Stomach (tissue), 9 donors: ENCODE data around the gene PSD4. TPM values are rescaled to one million over a fixed set of nuclear protein-coding genes. Genes with fewer than 3 reads are reported as not detected.

Source experiments
- DNase-seq, 2 donors: peaks; one replicate each; pipeline versions ENCODE4 v3.0.0 to v3.0.0-alpha.2; 2013 to 2019
- H3K27ac ChIP-seq, 5 donors: fragments of 200-600 bp in 4 of 5; sonication (generic) in 4 of 5; one replicate each; pipeline ENCODE4 v1.5.1; 2013 to 2019; ENCODE audit warnings: mild to moderate bottlenecking in 1 of 5, moderate library complexity in 1 of 5
- H3K27me3 ChIP-seq, 3 donors: fragments of 200-600 bp; sonication (generic); one replicate each; pipeline ENCODE4 v1.5.1; 2017 to 2019; ENCODE audit warnings: mixed run types in 1 of 3
- H3K36me3 ChIP-seq, 4 donors: fragments of 200-600 bp; sonication (generic); 1 replicate in 3 of 4; 2 replicates in 1 of 4; pipeline ENCODE4 v1.5.1; 2016 to 2019
- H3K4me1 ChIP-seq, 4 donors: fragments of 200-600 bp; sonication (generic); one replicate each; pipeline ENCODE4 v1.5.1; 2016 to 2019
- H3K4me3 ChIP-seq, 4 donors: fragments of 200-600 bp; sonication (generic) in 3 of 4; one replicate each; pipeline ENCODE4 v1.5.1; 2016 to 2019; ENCODE audit warnings: mild to moderate bottlenecking in 1 of 4
- H3K9me3 ChIP-seq, 4 donors: fragments of 200-600 bp; sonication (generic); one replicate each; pipeline ENCODE4 v1.5.1; 2016 to 2019
- CTCF ChIP-seq, 7 experiments: fragments of 450-650 bp in 4 of 7; fragments of 200-600 bp in 3 of 7; sonication (generic) in 3 of 7; IDR thresholded peaks; one replicate each; pipeline ENCODE4 v1.5.1; 2016 to 2019; ENCODE audit warnings: antibody characterized with exemption in 7 of 7, control low read depth in 2 of 7, mild to moderate bottlenecking in 1 of 7
- EP300 ChIP-seq: sonication (generic); formaldehyde crosslinking; IDR thresholded peaks from one replicate; pipeline ENCODE4 v1.6.1; 2017; ENCODE audit warnings: antibody characterized with exemption
- POLR2A ChIP-seq, 4 donors: fragments of 450-650 bp; IDR thresholded peaks; one replicate each; pipeline ENCODE4 v1.6.1; 2016; ENCODE audit warnings: antibody characterized with exemption in 4 of 4, control low read depth in 2 of 4, mild to moderate bottlenecking in 1 of 4, moderate library complexity in 1 of 4
- POLR2AphosphoS5 ChIP-seq, 3 donors: sonication (generic); formaldehyde crosslinking; IDR thresholded peaks; one replicate each; pipeline ENCODE4 v1.6.1; 2016; ENCODE audit warnings: antibody characterized with exemption in 3 of 3
- WGBS, 5 donors: extraction: QIAGEN DNeasy Blood & Tissue Kit in 3 of 5; methylation state at CpG; one replicate each; pipeline versions ENCODE4 v1.1.5 to v1.1.7; 2013 to 2018; 5-methylcytosine and 5-hydroxymethylcytosine counted together
- intact Hi-C: fragments of 100-400 bp; cut with DNase I; formaldehyde crosslinking; loops from one replicate; pipeline ENCODE4 v1.15.1; 2023; ENCODE audit warnings: low total_unique reads
- polyA plus RNA-seq, 3 donors: library from polyadenylated mRNA; stranded (reverse); fragments of 200-250 nt; gene quantifications; one replicate each; pipeline ENCODE4 v1.2.3, GENCODE V29; 2013
- total RNA-seq, 5 donors: library from RNA; depleted of rRNA; stranded (reverse); fragments of >200 nt; gene quantifications; one replicate each; pipeline versions ENCODE4 v1.1.0 to v1.2.3, GENCODE V29; 2014 to 2016
- donor health status: healthy with polysubstance abuse.
- donor health status: Bipolar disorder and iron deficiency.
- donor health status: healthy.

Gene PSD4
- total and polyA plus RNA-seq, 8 donors, result 19.9 to 146 (median 36.4) TPM

GRCh38 chr2:113183264-113183663 is 9.5 kb downstream of the PSD4 start:
- no peaks in the 10 kb centered on the region for H3K27me3 ChIP-seq
- 85 to 96% (median 94%) methylated on average over 8 of the region's 8 CpGs for WGBS, 5 donors

DNA sequence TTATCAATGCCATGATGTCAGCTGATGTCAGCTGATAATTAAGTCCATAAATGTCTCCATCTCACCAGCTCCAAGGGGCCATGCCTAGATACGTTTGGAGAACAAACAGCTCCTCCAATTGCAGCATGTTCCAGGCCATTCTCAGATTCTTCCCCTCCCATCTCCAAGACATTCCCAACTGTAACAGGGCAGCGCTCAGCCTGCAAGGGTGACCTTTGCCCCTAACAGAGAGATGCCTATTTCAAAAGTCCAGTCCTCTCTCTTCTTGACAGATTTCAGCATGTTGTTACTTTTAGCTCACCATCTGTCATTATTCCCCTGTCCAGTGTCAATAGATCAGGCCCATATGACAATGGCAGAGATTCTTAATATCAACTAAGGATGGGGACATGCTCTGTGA is 9.9 kb downstream of the PSD4 start:
- TF ChIP-seq POLR2A (IDR thresholded peaks at IDR 0.05) (no peak), EP300 (no peak), CTCF (IDR thresholded peaks at IDR 0.05) (no peak), POLR2AphosphoS5 (IDR thresholded peaks at IDR 0.05) (no peak)
- Histone ChIP-seq H3K9me3 (no peaks in the 10 kb centered on the region), H3K36me3 (peaks cover 3 to 28% (median 14%) of the 10 kb centered on the region in 4 donors), H3K27me3 (no peaks in the 10 kb centered on the region), H3K4me1 (peaks cover 17 to 65% (median 46%) of the 10 kb centered on the region in 4 donors), H3K4me3 (no peak overlapping the region), H3K27ac (no peak overlapping the region)
- no peak for DNase-seq
- 80 to 83% (median 82%) methylated on average over 2 of the region's 2 CpGs for WGBS, 5 donors
- intact Hi-C loops, result no loop called here

More at GRCh38 chr2:113183264-113183663, 9.5 kb downstream of the PSD4 start:
- H3K36me3 ChIP-seq, result peaks cover 3 to 27% (median 14%) of the 10 kb centered on the region in 4 donors
- TF ChIP-seq POLR2A (IDR thresholded peaks at IDR 0.05) (no peak), EP300 (no peak), POLR2AphosphoS5 (IDR thresholded peaks at IDR 0.05) (no peak), CTCF (IDR thresholded peaks at IDR 0.05) (no peak)
- H3K27ac ChIP-seq, result no peak overlapping the region
- no peak overlapping the region for H3K4me3 ChIP-seq
- no peaks in the 10 kb centered on the region for H3K9me3 ChIP-seq
- intact Hi-C loops, result no loop called here
- H3K4me1 ChIP-seq, result peaks cover 17 to 69% (median 48%) of the 10 kb centered on the region in 4 donors
- DNase-seq, result no peak

- 86 to 93% (median 90%) methylated on average over 7 to 8 of the region's 8 CpGs for WGBS, 5 donors
- no peak for DNase-seq
- TF ChIP-seq POLR2AphosphoS5 (IDR thresholded peaks at IDR 0.05) (no peak), CTCF (IDR thresholded peaks at IDR 0.05) (no peak), EP300 (no peak), POLR2A (IDR thresholded peaks at IDR 0.05) (no peak)
- peaks cover 3 to 31% (median 14%) of the 10 kb centered on the region in 4 donors for H3K36me3 ChIP-seq
- H3K9me3 ChIP-seq, result no peaks in the 10 kb centered on the region
- H3K27me3 ChIP-seq, result no peaks in the 10 kb centered on the region
- H3K4me1 ChIP-seq, result peaks cover 11 to 55% (median 41%) of the 10 kb centered on the region in 4 donors
- no peak overlapping the region for H3K27ac ChIP-seq
- intact Hi-C loops, result no loop called here
- H3K4me3 ChIP-seq, result no peak overlapping the region
Observed at GRCh38 chr2:113184531-113185230, 10.9 kb downstream of the PSD4 start.

GRCh38 chr2:113185664-113186432 is 12.1 kb downstream of the PSD4 start:
- Histone ChIP-seq H3K36me3 (peaks cover 3 to 31% (median 14%) of the 10 kb centered on the region in 4 donors), H3K9me3 (no peaks in the 10 kb centered on the region), H3K27me3 (no peaks in the 10 kb centered on the region), H3K4me3 (no peak overlapping the region), H3K27ac (peak overlapping the region in 1 of 5 donors; percentile 16), H3K4me1 (peaks cover 11 to 44% (median 30%) of the 10 kb centered on the region in 4 donors)
- TF ChIP-seq POLR2A (IDR thresholded peaks at IDR 0.05) (no peak), POLR2AphosphoS5 (IDR thresholded peaks at IDR 0.05) (no peak), EP300 (no peak), CTCF (IDR thresholded peaks at IDR 0.05) (no peak)
- intact Hi-C loops, result no loop called here
- 54 to 67% (median 56%) methylated on average over 9 to 10 of the region's 10 CpGs for WGBS, 5 donors
- peak in 1 of 2 donors; percentile 89 for DNase-seq
